Amniotic stem cell (primary cell): Measurements from ENCODE around the gene SRSF3.

Experiments used
- DNase-seq: peaks from one replicate; lab custom pipeline; 2025; lab: John Stamatoyannopoulos, UW

SRSF3 gene

DNA sequence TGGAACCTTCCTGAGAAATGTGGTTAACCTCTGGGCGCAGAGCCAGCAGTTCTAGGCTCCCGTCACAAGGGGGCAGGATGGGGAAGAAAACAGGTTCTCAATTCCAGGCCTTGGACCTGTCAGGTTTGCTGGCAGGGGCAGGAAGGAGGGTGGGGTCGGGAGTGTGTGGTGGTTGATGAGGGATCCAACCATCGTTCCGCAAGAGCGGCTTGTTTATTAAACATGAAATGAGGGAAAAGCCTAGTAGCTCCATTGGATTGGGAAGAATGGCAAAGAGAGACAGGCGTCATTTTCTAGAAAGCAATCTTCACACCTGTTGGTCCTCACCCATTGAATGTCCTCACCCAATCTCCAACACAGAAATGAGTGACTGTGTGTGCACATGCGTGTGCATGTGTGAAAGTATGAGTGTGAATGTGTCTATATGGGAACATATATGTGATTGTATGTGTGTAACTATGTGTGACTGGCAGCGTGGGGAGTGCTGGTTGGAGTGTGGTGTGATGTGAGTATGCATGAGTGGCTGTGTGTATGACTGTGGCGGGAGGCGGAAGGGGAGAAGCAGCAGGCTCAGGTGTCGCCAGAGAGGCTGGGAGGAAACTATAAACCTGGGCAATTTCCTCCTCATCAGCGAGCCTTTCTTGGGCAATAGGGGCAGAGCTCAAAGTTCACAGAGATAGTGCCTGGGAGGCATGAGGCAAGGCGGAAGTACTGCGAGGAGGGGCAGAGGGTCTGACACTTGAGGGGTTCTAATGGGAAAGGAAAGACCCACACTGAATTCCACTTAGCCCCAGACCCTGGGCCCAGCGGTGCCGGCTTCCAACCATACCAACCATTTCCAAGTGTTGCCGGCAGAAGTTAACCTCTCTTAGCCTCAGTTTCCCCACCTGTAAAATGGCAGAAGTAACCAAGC, 29.6 kb downstream of the SRSF3 start:
- no peak for DNase-seq

DNA sequence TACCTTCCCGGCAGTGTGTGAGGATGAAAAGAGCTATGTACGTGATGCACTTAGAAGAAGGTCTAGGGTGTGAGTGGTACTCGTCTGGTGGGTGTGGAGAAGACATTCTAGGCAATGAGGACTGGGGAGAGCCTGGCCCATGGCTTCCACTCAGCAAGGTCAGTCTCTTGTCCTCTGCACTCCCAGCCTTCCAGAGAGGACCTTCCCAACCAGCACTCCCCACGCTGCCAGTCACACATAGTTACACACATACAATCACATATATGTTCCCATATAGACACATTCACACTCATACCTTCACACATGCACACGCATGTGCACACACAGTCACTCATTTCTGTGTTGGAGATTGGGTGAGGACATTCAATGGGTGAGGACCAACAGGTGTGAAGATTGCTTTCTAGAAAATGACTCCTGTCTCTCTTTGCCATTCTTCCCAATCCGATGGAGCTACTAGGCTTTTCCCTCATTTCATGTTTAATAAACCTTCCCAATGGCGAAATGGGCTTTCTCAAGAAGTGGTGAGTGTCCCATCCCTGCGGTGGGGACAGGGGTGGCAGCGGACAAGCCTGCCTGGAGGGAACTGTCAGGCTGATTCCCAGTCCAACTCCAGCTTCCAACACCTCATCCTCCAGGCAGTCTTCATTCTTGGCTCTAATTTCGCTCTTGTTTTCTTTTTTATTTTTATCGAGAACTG, 30.4 kb downstream of the SRSF3 start:
- no peak for DNase-seq

DNA sequence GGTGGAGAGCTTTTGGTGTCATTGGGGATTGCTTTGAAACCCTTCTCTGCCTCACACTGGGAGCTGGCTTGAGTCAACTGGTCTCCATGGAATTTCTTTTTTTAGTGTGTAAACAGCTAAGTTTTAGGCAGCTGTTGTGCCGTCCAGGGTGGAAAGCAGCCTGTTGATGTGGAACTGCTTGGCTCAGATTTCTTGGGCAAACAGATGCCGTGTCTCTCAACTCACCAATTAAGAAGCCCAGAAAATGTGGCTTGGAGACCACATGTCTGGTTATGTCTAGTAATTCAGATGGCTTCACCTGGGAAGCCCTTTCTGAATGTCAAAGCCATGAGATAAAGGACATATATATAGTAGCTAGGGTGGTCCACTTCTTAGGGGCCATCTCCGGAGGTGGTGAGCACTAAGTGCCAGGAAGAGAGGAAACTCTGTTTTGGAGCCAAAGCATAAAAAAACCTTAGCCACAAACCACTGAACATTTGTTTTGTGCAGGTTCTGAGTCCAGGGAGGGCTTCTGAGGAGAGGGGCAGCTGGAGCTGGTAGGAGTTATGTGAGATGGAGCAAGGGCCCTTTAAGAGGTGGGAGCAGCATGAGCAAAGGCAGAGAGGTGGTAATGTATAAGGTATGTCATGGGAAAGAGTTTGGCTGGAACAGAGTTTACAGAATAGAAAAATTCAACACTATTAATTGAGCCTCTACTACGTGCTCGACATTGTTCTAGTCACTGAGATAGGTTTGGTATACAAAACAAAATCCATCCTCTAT, 31.2 kb downstream of the SRSF3 start:
- DNase-seq, result no peak

- no peak for DNase-seq
Observed at GRCh38 chr6:36626636-36627035, 32.5 kb downstream of the SRSF3 start.

- no peak for DNase-seq
Observed at GRCh38 chr6:36627141-36627540, 33.0 kb downstream of the SRSF3 start.

GRCh38 chr6:36627801-36628246, 33.7 kb downstream of the SRSF3 start:
- no peak for DNase-seq

DNA sequence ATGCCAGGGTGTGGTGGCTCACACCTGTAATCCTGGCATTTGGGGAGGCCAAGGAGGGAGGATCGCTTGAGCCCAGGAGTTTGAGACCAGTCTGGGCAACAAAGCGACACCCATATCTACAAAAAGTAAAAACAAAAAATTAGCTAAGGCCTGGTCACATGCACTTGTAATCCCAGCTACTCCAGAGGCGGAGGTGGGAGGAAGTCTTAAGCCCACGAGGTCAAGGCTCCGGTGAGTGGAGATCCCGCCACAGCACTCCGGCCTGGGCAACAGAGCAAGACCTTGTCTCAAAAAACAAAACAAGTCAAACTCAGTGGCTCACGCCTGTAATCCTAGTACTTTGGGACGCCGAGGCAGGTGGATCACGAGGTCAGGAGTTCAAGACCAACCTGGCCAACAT, 35.6 kb downstream of the SRSF3 start:
- no peak for DNase-seq

GRCh38 chr6:36631326-36632011, 37.3 kb downstream of the SRSF3 start:
- DNase-seq, result no peak

- DNase-seq, result no peak
Observed at GRCh38 chr6:36633370-36633769, 39.2 kb downstream of the SRSF3 start.

DNA sequence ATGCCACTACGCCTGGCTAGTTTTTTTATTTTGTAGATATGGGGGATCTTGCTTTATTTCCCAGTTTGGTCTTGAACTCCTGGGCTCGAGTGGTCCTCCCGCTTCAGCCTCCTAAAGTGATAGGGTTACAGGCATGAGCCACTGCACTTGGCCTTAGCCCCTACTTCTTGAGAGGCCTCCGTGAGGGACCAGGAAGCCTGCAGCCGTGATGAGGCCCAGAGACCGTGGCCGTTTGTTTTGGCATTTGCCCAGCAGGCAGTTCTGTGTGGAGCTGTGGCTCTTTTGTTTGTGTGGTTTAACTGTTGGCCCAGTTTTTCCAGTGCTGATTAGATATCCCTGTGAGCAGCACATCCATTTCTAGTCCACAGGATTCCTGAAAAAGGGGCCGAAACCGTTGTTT, 39.8 kb downstream of the SRSF3 start:
- DNase-seq, result peak; percentile 40

- DNase-seq, result no peak
Observed at GRCh38 chr6:36634317-36635108, 40.4 kb downstream of the SRSF3 start.

DNA sequence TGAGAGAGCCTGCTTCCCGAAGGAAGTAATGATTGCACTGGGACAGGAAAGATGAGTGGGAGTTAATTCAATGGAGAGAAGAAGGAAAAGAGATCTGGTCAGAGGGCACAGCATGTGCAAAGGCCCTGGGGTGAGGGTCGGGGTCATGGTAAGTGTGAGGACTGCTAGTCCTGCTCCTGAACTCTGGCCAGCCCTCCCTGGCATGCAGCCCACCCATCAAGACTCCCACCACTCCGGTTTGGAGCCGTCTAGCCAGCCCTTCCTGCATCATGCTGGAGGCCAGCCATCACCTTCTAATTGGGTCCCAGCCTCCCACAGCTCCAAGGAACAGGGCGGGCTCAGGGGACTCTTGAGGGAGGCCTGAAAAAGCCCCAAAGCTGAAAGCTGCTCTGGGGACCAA, 42.1 kb downstream of the SRSF3 start:
- no peak for DNase-seq

DNA sequence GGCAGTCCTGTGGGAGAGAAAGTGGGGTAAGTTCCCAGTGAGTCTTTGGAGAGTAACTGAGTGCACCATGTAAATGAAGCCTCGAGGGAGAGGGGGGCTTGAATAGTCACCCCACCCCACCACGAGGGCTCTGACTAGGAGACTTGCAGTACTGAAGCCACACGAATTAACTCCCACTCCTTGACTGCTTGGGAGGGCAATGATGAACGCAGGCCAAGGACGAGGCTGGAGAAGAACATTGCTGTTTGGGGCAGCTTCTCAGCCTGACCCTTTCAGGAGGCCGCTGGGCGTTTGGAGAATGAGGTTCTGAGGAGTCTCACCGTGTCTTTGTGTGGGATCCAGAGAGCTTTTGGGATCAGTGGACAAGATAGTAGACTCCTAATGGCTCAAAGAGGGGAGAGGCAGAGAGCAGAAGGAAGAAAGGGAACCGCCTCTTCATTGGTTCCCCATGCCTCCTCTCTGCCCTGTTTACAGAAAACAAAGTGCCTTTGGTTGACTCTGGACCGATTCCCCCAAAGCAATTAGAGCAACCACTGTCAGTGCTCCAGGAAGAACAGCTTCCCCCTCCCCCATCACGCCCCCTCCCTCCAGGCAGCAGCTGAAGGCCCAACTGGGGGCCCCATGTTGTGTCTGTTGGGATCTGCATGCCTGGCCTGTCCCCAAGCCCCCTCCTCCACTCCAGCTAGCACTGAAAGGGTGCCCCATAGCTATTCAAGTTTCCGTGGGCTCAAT, 42.7 kb downstream of the SRSF3 start:
- no peak for DNase-seq

DNA sequence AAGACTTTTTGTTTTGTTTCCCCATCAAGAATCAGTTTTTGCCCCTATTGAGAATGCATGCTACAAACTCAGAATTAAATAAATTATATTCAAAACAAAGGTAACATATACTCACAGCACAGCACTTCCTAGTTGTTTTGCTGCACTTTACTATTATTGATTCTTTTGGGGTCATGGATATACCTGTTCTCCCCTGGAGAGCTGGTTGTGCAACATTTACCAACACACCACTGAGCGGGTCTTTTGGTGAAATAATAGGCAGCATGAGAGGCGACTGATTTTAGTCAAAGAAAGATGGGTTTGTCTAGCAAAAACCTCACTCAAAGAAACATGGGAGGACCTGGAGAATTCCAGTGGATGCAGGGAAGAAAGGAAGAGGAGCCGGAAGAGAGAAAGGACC, 44.4 kb downstream of the SRSF3 start:
- DNase-seq, result no peak

DNA sequence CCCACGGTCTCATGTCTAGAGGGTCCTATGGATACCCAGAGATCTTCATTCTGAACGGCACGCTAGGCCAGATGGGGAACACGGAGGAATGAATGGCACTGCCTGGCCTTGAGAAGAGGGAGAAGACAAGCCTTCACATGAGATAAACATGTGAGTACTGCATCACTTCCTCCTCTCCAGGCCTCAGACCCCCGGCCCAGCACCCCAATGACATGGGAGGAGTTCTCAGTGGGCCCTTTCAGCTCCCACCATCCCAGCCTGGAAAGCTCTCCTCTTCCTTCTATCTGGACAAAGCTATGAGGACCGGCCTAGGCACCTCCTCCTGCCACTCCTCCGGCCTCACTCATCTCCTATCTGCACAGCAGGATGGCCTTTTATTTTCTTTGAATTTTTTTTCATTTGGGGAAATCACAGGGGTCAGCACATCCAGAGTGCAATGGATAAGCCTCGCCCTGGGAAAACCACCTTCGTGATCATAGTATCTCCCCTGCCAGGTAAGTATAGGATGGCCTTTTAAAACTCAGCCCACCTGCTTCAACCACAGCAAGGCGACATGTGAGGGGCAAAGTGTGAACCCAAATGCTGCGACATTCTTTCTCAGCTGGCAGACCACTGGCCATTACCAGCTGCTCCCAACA, 45.1 kb downstream of the SRSF3 start:
- DNase-seq, result no peak

DNA sequence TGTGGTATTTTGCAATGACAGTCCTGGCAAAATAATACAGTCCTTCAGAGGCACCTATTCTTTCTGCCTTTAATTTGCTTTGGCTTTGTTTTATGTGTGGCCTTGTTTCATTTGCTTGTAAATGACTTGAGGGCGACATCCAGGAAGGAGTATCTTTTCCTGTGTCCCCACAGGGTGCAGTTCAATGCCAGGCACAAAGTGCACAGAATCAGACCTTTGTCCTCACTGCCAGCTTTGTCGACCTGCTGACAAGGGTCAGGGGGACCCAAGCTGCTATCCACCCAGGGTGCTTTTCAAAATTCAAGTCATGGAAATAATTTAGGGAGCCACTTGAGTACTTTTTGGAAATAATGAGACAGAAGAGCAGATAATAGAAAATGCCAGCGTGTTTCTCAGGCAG, 47.4 kb downstream of the SRSF3 start:
- no peak for DNase-seq

- peak; percentile 72 for DNase-seq
Observed at GRCh38 chr6:36642913-36643817, 49.0 kb downstream of the SRSF3 start.

DNA sequence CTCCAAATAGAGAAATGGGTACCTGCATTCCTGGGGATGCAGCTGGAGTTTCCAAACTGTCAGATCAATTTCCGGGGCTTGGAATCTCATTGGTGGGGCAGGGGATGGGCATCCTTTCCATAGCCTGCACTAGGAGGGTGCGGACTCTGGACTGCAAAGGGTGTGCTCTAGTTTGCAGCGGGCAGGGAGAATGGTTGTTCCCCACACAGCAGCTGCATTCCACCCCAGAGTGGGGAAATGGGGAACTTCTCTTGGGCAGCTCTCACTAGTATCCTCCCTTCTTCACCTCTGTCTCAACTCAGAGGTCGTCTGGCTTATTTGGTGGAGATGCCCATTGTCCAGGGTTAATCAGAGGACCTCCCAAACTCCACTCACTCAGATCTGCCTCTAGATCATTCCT, 49.8 kb downstream of the SRSF3 start:
- DNase-seq, result no peak

- no peak for DNase-seq
Observed at GRCh38 chr6:36649086-36649485, 54.9 kb downstream of the SRSF3 start.
